Measurements from ENCODE around the gene CDH13.

CDH13 gene

DNA sequence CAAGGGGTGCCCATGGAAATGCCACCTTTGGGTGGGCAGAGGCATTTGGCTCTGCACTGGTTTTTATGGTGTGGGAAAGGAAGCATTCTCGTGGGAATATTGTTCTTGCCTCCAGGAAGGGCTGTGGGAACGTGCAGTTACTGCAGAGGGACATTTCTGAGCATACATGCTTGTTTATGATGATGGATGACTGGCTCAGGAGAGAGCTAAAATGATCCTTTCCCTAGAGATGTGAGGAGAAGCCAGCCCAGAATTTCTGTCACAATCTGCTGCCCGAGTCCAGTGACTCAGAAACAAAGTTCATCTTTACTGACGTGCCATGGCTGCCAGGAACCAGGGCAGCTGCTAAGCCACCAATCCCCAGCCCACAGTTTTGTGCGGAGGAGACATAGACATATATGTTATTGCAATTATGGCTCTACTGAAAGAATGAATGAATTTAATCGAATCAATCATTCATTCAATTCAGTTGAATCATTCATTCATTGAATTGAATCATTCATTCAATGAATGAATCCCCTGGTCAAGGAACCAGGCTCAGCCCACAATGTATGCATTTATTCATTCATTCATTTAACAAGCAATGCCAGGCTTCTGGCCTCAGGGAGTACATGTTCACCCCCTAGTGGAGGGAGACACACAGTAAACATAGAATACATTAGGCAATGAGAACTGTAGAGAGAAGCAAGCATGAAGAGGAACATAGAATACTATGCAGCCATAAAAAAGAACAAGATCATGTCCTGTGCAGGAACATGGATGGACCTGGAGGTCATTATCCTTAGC is 766.6 kb downstream of the CDH13 start:
- TF ChIP-seq ARNTL (CRISPR knock-in tag; IDR thresholded peaks at IDR 0.05; ENCODE audit: borderline replicate concordance, low read depth): no peak
- TF ChIP-seq, protein P1, sequence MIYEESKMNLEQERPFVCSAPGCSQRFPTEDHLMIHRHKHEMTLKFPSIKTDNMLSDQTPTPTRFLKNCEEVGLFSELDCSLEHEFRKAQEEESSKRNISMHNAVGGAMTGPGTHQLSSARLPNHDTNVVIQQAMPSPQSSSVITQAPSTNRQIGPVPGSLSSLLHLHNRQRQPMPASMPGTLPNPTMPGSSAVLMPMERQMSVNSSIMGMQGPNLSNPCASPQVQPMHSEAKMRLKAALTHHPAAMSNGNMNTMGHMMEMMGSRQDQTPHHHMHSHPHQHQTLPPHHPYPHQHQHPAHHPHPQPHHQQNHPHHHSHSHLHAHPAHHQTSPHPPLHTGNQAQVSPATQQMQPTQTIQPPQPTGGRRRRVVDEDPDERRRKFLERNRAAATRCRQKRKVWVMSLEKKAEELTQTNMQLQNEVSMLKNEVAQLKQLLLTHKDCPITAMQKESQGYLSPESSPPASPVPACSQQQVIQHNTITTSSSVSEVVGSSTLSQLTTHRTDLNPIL (CRISPR knock-in tag; IDR thresholded peaks at IDR 0.05; ENCODE audit: low read depth): no peak
- no peak for TF ChIP-seq TOX (CRISPR knock-in tag; IDR thresholded peaks at IDR 0.05; ENCODE audit: borderline replicate concordance)
- no peak for TF ChIP-seq ESRRG (CRISPR knock-in tag; IDR thresholded peaks at IDR 0.05)
- no peak for TF ChIP-seq ZFP3 (CRISPR knock-in tag; IDR thresholded peaks at IDR 0.05)
- no peak for TF ChIP-seq TCF4 (CRISPR knock-in tag; IDR thresholded peaks at IDR 0.05; ENCODE audit: borderline replicate concordance)
- no peak for TF ChIP-seq BACH2 (CRISPR knock-in tag; IDR thresholded peaks at IDR 0.05; ENCODE audit: borderline replicate concordance)
- no peak for TF ChIP-seq RARB (CRISPR knock-in tag; IDR thresholded peaks at IDR 0.05)
- no peak for TF ChIP-seq PPARA (CRISPR knock-in tag; IDR thresholded peaks at IDR 0.05; ENCODE audit: borderline replicate concordance)
- no peak for TF ChIP-seq ZNF8 (CRISPR knock-in tag; IDR thresholded peaks at IDR 0.05)
- no peak for TF ChIP-seq ZNF70 (CRISPR knock-in tag; IDR thresholded peaks at IDR 0.05)
- TF ChIP-seq CSDC2 (CRISPR knock-in tag; IDR thresholded peaks at IDR 0.05): no peak
- TF ChIP-seq, protein P2, sequence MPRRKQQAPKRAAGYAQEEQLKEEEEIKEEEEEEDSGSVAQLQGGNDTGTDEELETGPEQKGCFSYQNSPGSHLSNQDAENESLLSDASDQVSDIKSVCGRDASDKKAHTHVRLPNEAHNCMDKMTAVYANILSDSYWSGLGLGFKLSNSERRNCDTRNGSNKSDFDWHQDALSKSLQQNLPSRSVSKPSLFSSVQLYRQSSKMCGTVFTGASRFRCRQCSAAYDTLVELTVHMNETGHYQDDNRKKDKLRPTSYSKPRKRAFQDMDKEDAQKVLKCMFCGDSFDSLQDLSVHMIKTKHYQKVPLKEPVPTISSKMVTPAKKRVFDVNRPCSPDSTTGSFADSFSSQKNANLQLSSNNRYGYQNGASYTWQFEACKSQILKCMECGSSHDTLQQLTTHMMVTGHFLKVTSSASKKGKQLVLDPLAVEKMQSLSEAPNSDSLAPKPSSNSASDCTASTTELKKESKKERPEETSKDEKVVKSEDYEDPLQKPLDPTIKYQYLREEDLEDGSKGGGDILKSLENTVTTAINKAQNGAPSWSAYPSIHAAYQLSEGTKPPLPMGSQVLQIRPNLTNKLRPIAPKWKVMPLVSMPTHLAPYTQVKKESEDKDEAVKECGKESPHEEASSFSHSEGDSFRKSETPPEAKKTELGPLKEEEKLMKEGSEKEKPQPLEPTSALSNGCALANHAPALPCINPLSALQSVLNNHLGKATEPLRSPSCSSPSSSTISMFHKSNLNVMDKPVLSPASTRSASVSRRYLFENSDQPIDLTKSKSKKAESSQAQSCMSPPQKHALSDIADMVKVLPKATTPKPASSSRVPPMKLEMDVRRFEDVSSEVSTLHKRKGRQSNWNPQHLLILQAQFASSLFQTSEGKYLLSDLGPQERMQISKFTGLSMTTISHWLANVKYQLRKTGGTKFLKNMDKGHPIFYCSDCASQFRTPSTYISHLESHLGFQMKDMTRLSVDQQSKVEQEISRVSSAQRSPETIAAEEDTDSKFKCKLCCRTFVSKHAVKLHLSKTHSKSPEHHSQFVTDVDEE (CRISPR knock-in tag; IDR thresholded peaks at IDR 0.05): no peak
- TF ChIP-seq, protein P3, sequence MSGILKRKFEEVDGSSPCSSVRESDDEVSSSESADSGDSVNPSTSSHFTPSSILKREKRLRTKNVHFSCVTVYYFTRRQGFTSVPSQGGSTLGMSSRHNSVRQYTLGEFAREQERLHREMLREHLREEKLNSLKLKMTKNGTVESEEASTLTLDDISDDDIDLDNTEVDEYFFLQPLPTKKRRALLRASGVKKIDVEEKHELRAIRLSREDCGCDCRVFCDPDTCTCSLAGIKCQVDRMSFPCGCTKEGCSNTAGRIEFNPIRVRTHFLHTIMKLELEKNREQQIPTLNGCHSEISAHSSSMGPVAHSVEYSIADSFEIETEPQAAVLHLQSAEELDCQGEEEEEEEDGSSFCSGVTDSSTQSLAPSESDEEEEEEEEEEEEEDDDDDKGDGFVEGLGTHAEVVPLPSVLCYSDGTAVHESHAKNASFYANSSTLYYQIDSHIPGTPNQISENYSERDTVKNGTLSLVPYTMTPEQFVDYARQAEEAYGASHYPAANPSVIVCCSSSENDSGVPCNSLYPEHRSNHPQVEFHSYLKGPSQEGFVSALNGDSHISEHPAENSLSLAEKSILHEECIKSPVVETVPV (CRISPR knock-in tag; IDR thresholded peaks at IDR 0.05): no peak
- no peak for TF ChIP-seq OSR1 (CRISPR knock-in tag; IDR thresholded peaks at IDR 0.05)
- TF ChIP-seq ISL1 (CRISPR knock-in tag; IDR thresholded peaks at IDR 0.05): no peak
- no peak for TF ChIP-seq GLIS3 (CRISPR knock-in tag; IDR thresholded peaks at IDR 0.05)
- no peak for TF ChIP-seq SNAI2 (CRISPR knock-in tag; IDR thresholded peaks at IDR 0.05)
- TF ChIP-seq, protein P4, sequence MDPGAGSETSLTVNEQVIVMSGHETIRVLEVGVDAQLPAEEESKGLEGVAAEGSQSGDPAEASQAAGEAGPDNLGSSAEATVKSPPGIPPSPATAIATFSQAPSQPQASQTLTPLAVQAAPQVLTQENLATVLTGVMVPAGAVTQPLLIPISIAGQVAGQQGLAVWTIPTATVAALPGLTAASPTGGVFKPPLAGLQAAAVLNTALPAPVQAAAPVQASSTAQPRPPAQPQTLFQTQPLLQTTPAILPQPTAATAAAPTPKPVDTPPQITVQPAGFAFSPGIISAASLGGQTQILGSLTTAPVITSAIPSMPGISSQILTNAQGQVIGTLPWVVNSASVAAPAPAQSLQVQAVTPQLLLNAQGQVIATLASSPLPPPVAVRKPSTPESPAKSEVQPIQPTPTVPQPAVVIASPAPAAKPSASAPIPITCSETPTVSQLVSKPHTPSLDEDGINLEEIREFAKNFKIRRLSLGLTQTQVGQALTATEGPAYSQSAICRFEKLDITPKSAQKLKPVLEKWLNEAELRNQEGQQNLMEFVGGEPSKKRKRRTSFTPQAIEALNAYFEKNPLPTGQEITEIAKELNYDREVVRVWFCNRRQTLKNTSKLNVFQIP (CRISPR knock-in tag; IDR thresholded peaks at IDR 0.05; ENCODE audit: borderline replicate concordance, low read depth): no peak
- ATAC-seq: no peak; the same call in 2 of the 3 replicates

DNA sequence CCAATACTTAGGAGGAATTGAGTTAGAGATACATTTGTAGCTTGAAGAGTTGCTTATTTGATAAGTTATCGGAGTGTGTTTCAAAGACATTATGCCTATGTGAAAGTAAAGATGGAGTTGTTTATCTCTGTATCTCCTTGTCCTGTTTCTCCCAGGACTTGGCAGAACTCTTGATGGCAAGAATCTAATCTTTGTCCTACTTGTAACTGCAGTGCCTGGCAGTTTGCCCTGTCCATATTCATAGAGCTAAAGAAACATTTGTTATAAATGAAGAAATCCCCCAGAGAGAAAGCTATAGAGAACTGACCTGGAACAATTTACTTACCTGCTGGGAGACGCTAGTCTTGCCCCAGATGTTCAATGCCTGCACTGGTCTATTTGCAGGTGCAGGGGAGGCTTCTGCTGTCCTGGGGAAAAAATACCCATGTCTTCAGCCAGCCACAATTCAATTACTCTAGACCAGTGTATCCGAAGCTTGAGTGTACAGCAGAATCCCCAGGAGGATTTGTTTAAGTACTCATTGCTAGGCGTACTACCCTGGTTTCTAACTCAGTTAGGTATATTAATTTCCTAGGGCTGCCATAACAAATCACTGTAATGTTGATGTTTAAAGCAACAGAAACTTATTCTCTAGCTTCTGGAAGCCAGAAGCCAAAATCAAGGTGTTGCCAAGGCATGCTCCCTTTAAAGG is 771.0 kb downstream of the CDH13 start:
- peak; percentile 67 for ATAC-seq
- TF ChIP-seq ZC3H10 (CRISPR knock-in tag; IDR thresholded peaks at IDR 0.05) (no peak), TCF4 (CRISPR knock-in tag; IDR thresholded peaks at IDR 0.05; ENCODE audit: borderline replicate concordance) (no peak), GLIS3 (CRISPR knock-in tag; IDR thresholded peaks at IDR 0.05) (no peak), ESRRG (CRISPR knock-in tag; IDR thresholded peaks at IDR 0.05) (no peak), SNAI2 (CRISPR knock-in tag; IDR thresholded peaks at IDR 0.05) (no peak), ARNTL (CRISPR knock-in tag; IDR thresholded peaks at IDR 0.05; ENCODE audit: borderline replicate concordance, low read depth) (no peak), ZNF565 (CRISPR knock-in tag; conservative IDR thresholded peaks at IDR 0.05; ENCODE audit: low read depth) (no peak), OSR1 (CRISPR knock-in tag; IDR thresholded peaks at IDR 0.05) (no peak)
- TF ChIP-seq, protein P2 (CRISPR knock-in tag; IDR thresholded peaks at IDR 0.05): no peak
- TF ChIP-seq, protein P1 (CRISPR knock-in tag; IDR thresholded peaks at IDR 0.05; ENCODE audit: low read depth): no peak
- TF ChIP-seq, protein P3 (CRISPR knock-in tag; IDR thresholded peaks at IDR 0.05): no peak
- TF ChIP-seq, protein P4 (CRISPR knock-in tag; IDR thresholded peaks at IDR 0.05; ENCODE audit: borderline replicate concordance, low read depth): no peak

All from SK-N-SH treated with all-trans-retinoic acid at 6 μM for 48 hours (cell line).